HUES48 (cell line): ENCODE data around the gene MSMP.

Experiments used
- H3K27ac ChIP-seq: one replicate; pipeline ENCODE4 v1.7.0; 2013; ENCODE audit warnings: low read depth, low read length, inconsistent platforms
- H3K27me3 ChIP-seq: 2 replicates; pipeline ENCODE4 v1.6.1; 2013; ENCODE audit warnings: mild to moderate bottlenecking, low read length; ENCODE audit not compliant: control insufficient read depth, insufficient read depth
- H3K36me3 ChIP-seq: 2 replicates; pipeline ENCODE4 v1.6.1; 2013; ENCODE audit warnings: low read length; ENCODE audit not compliant: control insufficient read depth, insufficient read depth
- H3K4me1 ChIP-seq: 2 replicates; pipeline ENCODE4 v1.6.1; 2013; ENCODE audit warnings: mild to moderate bottlenecking, low read length; ENCODE audit not compliant: control insufficient read depth, insufficient read depth
- H3K4me3 ChIP-seq: 2 replicates; pipeline ENCODE4 v1.5.1; 2013; ENCODE audit warnings: mild to moderate bottlenecking, low read depth, low read length
- H3K9ac ChIP-seq: 2 replicates; pipeline ENCODE4 v1.6.1; 2013; ENCODE audit warnings: mild to moderate bottlenecking, low read depth, low read length, moderate library complexity
- H3K9me3 ChIP-seq: 2 replicates; pipeline ENCODE4 v1.6.1; 2013; ENCODE audit warnings: low read length; ENCODE audit not compliant: control insufficient read depth, insufficient read depth

Gene MSMP

GRCh38 chr9:35754264-35754663 is at the start of gene MSMP:
Gene MSMP (minus strand): TSS chr9:35754276. CDS start chr9:35754129, 147 bp downstream.
- Histone ChIP-seq H3K27ac (no peak within 1 kb of the TSS), H3K36me3 (peaks cover 35% of the 10 kb centered on the region), H3K4me3 (no peak within 1 kb of the TSS), H3K9ac (no peak within 1 kb of the TSS), H3K9me3 (no peaks in the 10 kb centered on the region), H3K4me1 (peaks cover 14% of the 10 kb centered on the region; the same call in 1 of the 2 replicates), H3K27me3 (no peaks in the 10 kb centered on the region)

- Histone ChIP-seq H3K9ac (no peak overlapping the region), H3K9me3 (no peaks in the 10 kb centered on the region), H3K4me3 (no peak overlapping the region), H3K4me1 (no peaks in the 10 kb centered on the region), H3K36me3 (peaks cover 24% of the 10 kb centered on the region), H3K27ac (no peak overlapping the region), H3K27me3 (no peaks in the 10 kb centered on the region)
These were observed 47.5 kb upstream of the MSMP start for GRCh38 chr9:35801328-35802128.

- H3K27ac ChIP-seq: no peak overlapping the region
- no peaks in the 10 kb centered on the region for H3K9me3 ChIP-seq
- H3K36me3 ChIP-seq: peaks cover 14% of the 10 kb centered on the region
- H3K27me3 ChIP-seq: no peaks in the 10 kb centered on the region
- H3K4me1 ChIP-seq: no peaks in the 10 kb centered on the region
- no peak overlapping the region for H3K4me3 ChIP-seq
- no peak overlapping the region for H3K9ac ChIP-seq
These were observed 46.5 kb upstream of the MSMP start for GRCh38 chr9:35800530-35800929.

- Histone ChIP-seq H3K4me1 (no peaks in the 10 kb centered on the region), H3K9me3 (no peaks in the 10 kb centered on the region), H3K4me3 (no peak overlapping the region), H3K27me3 (no peaks in the 10 kb centered on the region), H3K36me3 (peaks cover 10% of the 10 kb centered on the region), H3K9ac (no peak overlapping the region), H3K27ac (no peak overlapping the region)
These were observed 44.7 kb upstream of the MSMP start for GRCh38 chr9:35798658-35799374.

GRCh38 chr9:35797311-35798109 is 43.4 kb upstream of the MSMP start:
- Histone ChIP-seq H3K9ac (no peak overlapping the region), H3K9me3 (no peaks in the 10 kb centered on the region), H3K4me3 (no peak overlapping the region), H3K27me3 (no peaks in the 10 kb centered on the region), H3K27ac (no peak overlapping the region), H3K4me1 (no peaks in the 10 kb centered on the region), H3K36me3 (peaks cover 7% of the 10 kb centered on the region; the same call in 1 of the 2 replicates)

GRCh38 chr9:35795695-35796094 is 41.6 kb upstream of the MSMP start:
- H3K4me3 ChIP-seq: no peak overlapping the region
- peaks cover 4% of the 10 kb centered on the region; the same call in 1 of the 2 replicates for H3K27me3 ChIP-seq
- no peak overlapping the region for H3K9ac ChIP-seq
- no peak overlapping the region for H3K27ac ChIP-seq
- H3K36me3 ChIP-seq: no peaks in the 10 kb centered on the region; the same call in 1 of the 2 replicates
- H3K4me1 ChIP-seq: peaks cover 4% of the 10 kb centered on the region
- no peaks in the 10 kb centered on the region for H3K9me3 ChIP-seq

GRCh38 chr9:35793461-35793860 is 39.4 kb upstream of the MSMP start:
- H3K4me3 ChIP-seq: no peak overlapping the region
- no peaks in the 10 kb centered on the region for H3K36me3 ChIP-seq
- H3K4me1 ChIP-seq: peaks cover 18% of the 10 kb centered on the region
- H3K27me3 ChIP-seq: peaks cover 7% of the 10 kb centered on the region; the same call in 1 of the 2 replicates
- H3K27ac ChIP-seq: no peak overlapping the region
- no peaks in the 10 kb centered on the region for H3K9me3 ChIP-seq
- no peak overlapping the region for H3K9ac ChIP-seq

- no peak overlapping the region for H3K9ac ChIP-seq
- no peaks in the 10 kb centered on the region for H3K36me3 ChIP-seq
- H3K27ac ChIP-seq: no peak overlapping the region
- H3K4me1 ChIP-seq: peaks cover 18% of the 10 kb centered on the region
- no peak overlapping the region for H3K4me3 ChIP-seq
- peaks cover 7% of the 10 kb centered on the region; the same call in 1 of the 2 replicates for H3K27me3 ChIP-seq
- no peaks in the 10 kb centered on the region for H3K9me3 ChIP-seq
These were observed 38.8 kb upstream of the MSMP start for GRCh38 chr9:35792826-35793225.

- Histone ChIP-seq H3K9ac (no peak overlapping the region), H3K4me3 (peak overlapping the region; percentile 71; the same call in 1 of the 2 replicates), H3K27ac (no peak overlapping the region), H3K27me3 (peaks cover 7% of the 10 kb centered on the region; the same call in 1 of the 2 replicates), H3K36me3 (no peaks in the 10 kb centered on the region), H3K4me1 (peaks cover 18% of the 10 kb centered on the region), H3K9me3 (no peaks in the 10 kb centered on the region)
These were observed 38.1 kb upstream of the MSMP start for GRCh38 chr9:35792024-35792813.

- no peaks in the 10 kb centered on the region for H3K36me3 ChIP-seq
- H3K4me1 ChIP-seq: peaks cover 18% of the 10 kb centered on the region
- H3K9ac ChIP-seq: peak within 1 kb of the TSS; percentile 42; the same call in 1 of the 2 replicates
- H3K27ac ChIP-seq: peak within 1 kb of the TSS; percentile 20
- peak within 1 kb of the TSS; percentile 71 for H3K4me3 ChIP-seq
- H3K9me3 ChIP-seq: no peaks in the 10 kb centered on the region
- H3K27me3 ChIP-seq: peaks cover 7% of the 10 kb centered on the region; the same call in 1 of the 2 replicates
These were observed 37.3 kb upstream of the MSMP start, which contains the start of gene NPR2 for GRCh38 chr9:35791297-35791921. Gene NPR2 (plus strand): TSS chr9:35791591. CDS start chr9:35792409, 818 bp downstream.
